OCI-LY7 (cell line): ENCODE results near the gene IL25. TPM values are rescaled to one million over a fixed set of nuclear protein-coding genes. Genes with fewer than 3 reads are reported as not detected.

Experiments
- BruUV-seq: library from RNA; stranded (reverse); fragments of 400-500 nt; replicated peaks from 2 replicates; lab custom pipeline; 2021; lab: Mats Ljungman, UMichigan
- CTCF ChIA-PET: fragments of 300-600 bp; sonication (Branson Sonifier 250); formaldehyde crosslinking; loops from one replicate; lab custom pipeline; 2022; ENCODE audit warnings: antibody characterized with exemption; ENCODE audit not compliant: unreplicated experiment; lab: Charles Lee
- POLR2A ChIA-PET: fragments of 300-600 bp; sonication (Branson Sonifier 250); formaldehyde crosslinking; loops from one replicate; lab custom pipeline; 2022; ENCODE audit warnings: antibody characterized with exemption; lab: Charles Lee
- DNase-seq: peaks from one replicate; pipeline ENCODE4 v3.0.0-alpha.2; 2015; ENCODE audit warnings: low spot score
- H2AFZ ChIP-seq: fragments of 200-600 bp; sonication (generic), shearing (Covaris generic); 2 replicates; pipeline ENCODE4 v1.6.1; 2014; ENCODE audit warnings: mild to moderate bottlenecking, antibody characterized with exemption, low read length, moderate library complexity
- H3K27ac ChIP-seq: fragments of 200-600 bp; sonication (generic); 2 replicates; pipeline ENCODE4 v1.5.1; 2014; ENCODE audit warnings: mixed run types, low read depth, mild to moderate bottlenecking, moderate library complexity, low read length, inconsistent platforms; ENCODE audit not compliant: poor library complexity, severe bottlenecking
- H3K36me3 ChIP-seq: fragments of 200-600 bp; sonication (generic); 2 replicates; pipeline ENCODE4 v1.6.1; 2014; ENCODE audit warnings: mild to moderate bottlenecking, antibody characterized with exemption, low read length, moderate library complexity, mixed read lengths; ENCODE audit not compliant: insufficient read depth
- H3K4me1 ChIP-seq: fragments of 200-600 bp; sonication (generic); 2 replicates; pipeline ENCODE4 v1.5.1; 2014; ENCODE audit warnings: mild to moderate bottlenecking, low read length; ENCODE audit not compliant: insufficient read depth, poor library complexity, severe bottlenecking
- H3K4me2 ChIP-seq: fragments of 200-600 bp; sonication (generic); 2 replicates; pipeline ENCODE4 v1.6.1; 2014; ENCODE audit warnings: mild to moderate bottlenecking, low read length
- H3K4me3 ChIP-seq: fragments of 200-600 bp; sonication (generic); 2 replicates; pipeline ENCODE4 v1.5.1; 2014; ENCODE audit warnings: mild to moderate bottlenecking, low read depth, low read length; ENCODE audit not compliant: poor library complexity, severe bottlenecking
- H3K79me2 ChIP-seq: fragments of 200-600 bp; sonication (generic); 2 replicates; pipeline ENCODE4 v1.6.1; 2016; ENCODE audit warnings: low read depth, mild to moderate bottlenecking, low read length, moderate library complexity, mixed read lengths; ENCODE audit not compliant: insufficient read depth
- H3K9me2 ChIP-seq: fragments of 200-600 bp; sonication (generic); 2 replicates; pipeline ENCODE4 v1.6.1; 2016; ENCODE audit warnings: mild to moderate bottlenecking, low read length, mixed read lengths; ENCODE audit not compliant: insufficient read depth
- H3K9me3 ChIP-seq: fragments of 200-600 bp; sonication (generic); 2 replicates; pipeline ENCODE4 v1.6.1; 2014; ENCODE audit warnings: mild to moderate bottlenecking, mixed run types, low read length, mixed read lengths
- H4K20me1 ChIP-seq: fragments of 200-600 bp; sonication (generic); 2 replicates; pipeline ENCODE4 v1.6.1; 2014; ENCODE audit warnings: mild to moderate bottlenecking, antibody characterized with exemption, low read length, moderate library complexity, mixed read lengths; ENCODE audit not compliant: insufficient read depth
- CTCF ChIP-seq: fragments of 200-600 bp; sonication (generic); conservative IDR thresholded peaks from 2 replicates; pipeline ENCODE4 v1.5.1; 2014; ENCODE audit warnings: mild to moderate bottlenecking, antibody characterized with exemption, low read length, moderate library complexity, mixed read lengths
- EZH2phosphoT487 ChIP-seq: fragments of 200-600 bp; sonication (generic); IDR thresholded peaks from 2 replicates; pipeline ENCODE4 v1.6.1; 2018; ENCODE audit warnings: low read depth, borderline replicate concordance, mild to moderate bottlenecking, mixed run types, antibody characterized with exemption, low read length, moderate library complexity, mixed read lengths
- intact Hi-C: fragments of 100-400 bp; cut with micrococcal nuclease; formaldehyde crosslinking; loops from one replicate; pipeline ENCODE4 v1.10.0; 2022; ENCODE audit not compliant: unreplicated experiment
- total RNA-seq, 2 experiments: library from RNA; depleted of rRNA in 1 of 2; stranded (reverse); fragments of >200 nt in 1 of 2; shearing (Covaris generic) in 1 of 2; gene quantifications; 2 replicates each; pipeline ENCODE4 v1.2.3, GENCODE V29; 2014 to 2022

The IL25 gene
- total RNA-seq, 2 experiments from 2014 or later = not detected

GRCh38 chr14:23370221-23370620, 2.4 kb upstream of the IL25 start:
- H3K4me3 ChIP-seq = no peak overlapping the region
- no peak overlapping the region for H2AFZ ChIP-seq
- no peak overlapping the region for H3K4me2 ChIP-seq
- CTCF ChIA-PET = interaction anchor here (0.6 kb wide), 2 partner anchors 13 to 20 kb away, joined by 3 to 8 read pairs; no protein-coding TSS in a partner anchor
- H3K36me3 ChIP-seq = no peaks in the 10 kb centered on the region
- no peak for DNase-seq
- no peaks in the 10 kb centered on the region for H3K9me3 ChIP-seq
- no peak for TF ChIP-seq EZH2phosphoT487
- intact Hi-C loops = no loop called here
- no peaks in the 10 kb centered on the region for H3K79me2 ChIP-seq
- no peak overlapping the region for H3K27ac ChIP-seq
- H4K20me1 ChIP-seq = no peaks in the 10 kb centered on the region
- POLR2A ChIA-PET = no interaction called here
- no peaks in the 10 kb centered on the region for H3K9me2 ChIP-seq
- H3K4me1 ChIP-seq = no peaks in the 10 kb centered on the region
- BruUV-seq = no TSS peak

- no TSS peak for BruUV-seq
- H2AFZ ChIP-seq = no peak overlapping the region
- H3K9me2 ChIP-seq = no peaks in the 10 kb centered on the region
- H4K20me1 ChIP-seq = no peaks in the 10 kb centered on the region
- H3K27ac ChIP-seq = no peak overlapping the region
- no peaks in the 10 kb centered on the region for H3K36me3 ChIP-seq
- H3K4me3 ChIP-seq = no peak overlapping the region
- H3K4me1 ChIP-seq = no peaks in the 10 kb centered on the region
- no peak overlapping the region for H3K4me2 ChIP-seq
- intact Hi-C loops = no loop called here
- DNase-seq = no peak
- no peaks in the 10 kb centered on the region for H3K9me3 ChIP-seq
- no peaks in the 10 kb centered on the region for H3K79me2 ChIP-seq
- CTCF ChIA-PET = no interaction called here
- no peak for TF ChIP-seq CTCF
- no peak for TF ChIP-seq EZH2phosphoT487
- POLR2A ChIA-PET = interaction anchor here (0.6 kb wide), 1 partner anchor 138 kb away, joined by 3 read pairs; no protein-coding TSS in a partner anchor
Observed at GRCh38 chr14:23371865-23372264, 744 bp upstream of the IL25 start.

- Histone ChIP-seq H3K4me1 (no peaks in the 10 kb centered on the region), H3K79me2 (no peaks in the 10 kb centered on the region), H4K20me1 (no peaks in the 10 kb centered on the region), H3K9me2 (no peaks in the 10 kb centered on the region), H3K4me2 (no peak overlapping the region), H3K4me3 (no peak overlapping the region), H3K36me3 (no peaks in the 10 kb centered on the region), H3K9me3 (no peaks in the 10 kb centered on the region), H2AFZ (no peak overlapping the region), H3K27ac (no peak overlapping the region)
- no TSS peak for BruUV-seq
- intact Hi-C loops = no loop called here
- no peak for DNase-seq
- CTCF ChIA-PET = no interaction called here
- no peak for TF ChIP-seq CTCF
- no peak for TF ChIP-seq EZH2phosphoT487
- POLR2A ChIA-PET = no interaction called here
Observed at GRCh38 chr14:23373041-23373440, 432 bp downstream of the IL25 start.
